Measurements from ENCODE around the gene QDPR. TPM values are rescaled to one million over a fixed set of nuclear protein-coding genes. Genes with fewer than 3 reads are reported as not detected.
A peak's percentile ranks its signal among the peaks of the same experiment; 100 is the strongest.

QDPR gene
- total and polyA plus RNA-seq, 9 of the 15 experiments (the other 6 are each of a cell fraction or from before 2014, with no cell fraction given) = 5.7 to 29.7 (median 17.2) TPM

GRCh38 chr4:17482716-17483115 is 29.2 kb downstream of the QDPR start (continued):
- TF ChIP-seq THAP12 (CRISPR knock-in tag; IDR thresholded peaks at IDR 0.05) = no peak
- TF ChIP-seq NFIX (CRISPR knock-in tag; IDR thresholded peaks at IDR 0.05; ENCODE audit: low read depth) = no peak

GRCh38 chr4:17480955-17481354 is 30.9 kb downstream of the QDPR start:
- intact Hi-C loops (cut with micrococcal nuclease) (no loop called here), in situ Hi-C loops (cut with MboI) (no loop called here)
- BruUV-seq (replicated peaks) = no TSS peak
- H3K79me2 ChIP-seq (ENCODE audit: control insufficient read depth, insufficient read depth, low read length) = no peaks in the 10 kb centered on the region
- no peaks in the 10 kb centered on the region for H3K9me1 ChIP-seq (ENCODE audit: control insufficient read depth, insufficient read depth, low read length)
- no peaks in the 10 kb centered on the region; the same call in 1 of the 2 replicates for H3K9me3 ChIP-seq (replicated peaks; ENCODE audit: control insufficient read depth, insufficient read depth, low read depth, low read length)
- no peak overlapping the region for H3K4me2 ChIP-seq (ENCODE audit: insufficient read depth, low read length)
- no peak overlapping the region for H2AFZ ChIP-seq (ENCODE audit: low read depth, low read length)
- DNase-seq (ENCODE audit: extremely low read depth in 1 of 4, low spot score in 3 of 4) = peak in 2 of 4 experiments; percentile 25 to 26
- no peaks in the 10 kb centered on the region; the same call in 2 of the 3 replicates for H3K36me3 ChIP-seq (ENCODE audit: control insufficient read depth, insufficient read depth, low read length)
- FAIRE-seq = peak; percentile 80
- TF ChIP-seq ZNF280B (CRISPR knock-in tag; IDR thresholded peaks at IDR 0.05) = no peak
- TF ChIP-seq ZNF512 (tag; IDR thresholded peaks at IDR 0.05) = peak; percentile 63; the same call in 1 of the 2 replicates
- TF ChIP-seq RAD51 (IDR thresholded peaks at IDR 0.05; ENCODE audit: borderline replicate concordance, low read depth) = no peak
- no peak overlapping the region for H3K9ac ChIP-seq (ENCODE audit: insufficient read depth in 1 of 2, low read depth in 2 of 2, low read length in 2 of 2)
- H3K4me3 ChIP-seq = no peak overlapping the region
- H3K27me3 ChIP-seq (ENCODE audit: control insufficient read depth in 2 of 2, insufficient read depth in 2 of 2, low read length in 2 of 2) = no peaks in the 10 kb centered on the region
- POLR2A ChIA-PET = no interaction called here
- H3K4me1 ChIP-seq (replicated peaks in 1 of 2; ENCODE audit: control insufficient read depth in 2 of 2, insufficient read depth in 2 of 2, low read length in 2 of 2) = peaks cover 0 to 12% of the 10 kb centered on the region in 2 experiments; a peak in 2 of 5 replicates
- no peaks in the 10 kb centered on the region for H4K20me1 ChIP-seq (replicated peaks; ENCODE audit: control insufficient read depth, insufficient read depth, low read length)
- peak; percentile 71 for ATAC-seq
- CTCF ChIA-PET (ENCODE audit: low intra/inter-chr PET ratio) = no interaction called here
- 6% methylated on average over 2 of the region's 2 CpGs for WGBS (ENCODE audit: insufficient coverage, low coverage, missing lambda C conversion rate)
- no peak overlapping the region for H3K27ac ChIP-seq (ENCODE audit: extremely low read depth, low read depth, low read length)

All from K562 (cell line).